ENCODE measurements around the gene SDHA. TPM values are rescaled to one million over a fixed set of nuclear protein-coding genes. Genes with fewer than 3 reads are reported as not detected.
A peak's percentile ranks its signal among the peaks of the same experiment; 100 is the strongest.
"Not testable (repeated sequence)": the region's sequence is repeated elsewhere in the genome, so short reads cannot be mapped to it uniquely, and the experiment has no call there.

SDHA gene
- total and polyA plus RNA-seq, 2 of the 13 experiments (the other 11 are each of a cell fraction or from before 2014, with no cell fraction given) = 185 to 240 TPM

- H4K20me1 ChIP-seq (ENCODE audit: insufficient read depth, low read length); H3K9me3 ChIP-seq (ENCODE audit: low read length); CTCF ChIA-PET (ENCODE audit: low intra/inter-chr PET ratio, low total read pairs); DNase-seq (ENCODE audit: low spot score); ATAC-seq; H2AFZ ChIP-seq (ENCODE audit: low read length); POLR2A ChIA-PET; BruUV-seq (replicated peaks); FAIRE-seq; in situ Hi-C loops (cut with HindIII; ENCODE audit: extremely low pct_ligation_motif_present, low pct_unique_long_range_greater_than_20kb); H3K27me3 ChIP-seq (ENCODE audit: control insufficient read depth in 1 of 2, insufficient read depth in 2 of 2, low read length in 2 of 2); H3K27ac ChIP-seq (ENCODE audit: extremely low read length, insufficient read depth, low read length): not testable (repeated sequence)
- Histone ChIP-seq H3K4me1 (ENCODE audit: insufficient read depth, low read length) (peaks cover 23% of the 10 kb centered on the region), H3K4me3 (replicated peaks in 1 of 3; ENCODE audit: insufficient read depth in 1 of 3, low read depth in 2 of 3, low read length in 3 of 3) (peak overlapping the region; percentile 12 to 97 (median 91); a peak in 4 of 6 replicates), H3K4me2 (ENCODE audit: low read depth, low read length) (peak overlapping the region; percentile 53), H3K36me3 (replicated peaks in 1 of 2; ENCODE audit: control insufficient read depth in 1 of 2, insufficient read depth in 2 of 2, low read length in 2 of 2) (peaks cover 4 to 13% of the 10 kb centered on the region in 2 experiments; a peak in 4 of 5 replicates), H3K9ac (ENCODE audit: insufficient read depth, low read depth, low read length) (peak overlapping the region; percentile 22; the same call in 1 of the 2 replicates), H3K79me2 (ENCODE audit: insufficient read depth, low read length) (peaks cover 31% of the 10 kb centered on the region)
- 74% methylated on average over 8 of the region's 9 CpGs for WGBS (ENCODE audit: low lambda C conversion rate)
- intact Hi-C loops (cut with micrococcal nuclease; ENCODE audit: unreplicated experiment) = loop anchor here (5.0 kb wide), 1 partner anchor 56 kb away; the partner anchor contains the start of genes CCDC127 and SDHA
Observed at GRCh38 chr5:273091-273490, 55.0 kb downstream of the SDHA start.

- H3K9ac ChIP-seq (ENCODE audit: insufficient read depth, low read depth, low read length) = peak overlapping the region; percentile 22; the same call in 1 of the 2 replicates
- DNase-seq (ENCODE audit: low spot score); H3K27ac ChIP-seq (ENCODE audit: extremely low read length, insufficient read depth, low read length); CTCF ChIA-PET (ENCODE audit: low intra/inter-chr PET ratio, low total read pairs); ATAC-seq; BruUV-seq (replicated peaks); H2AFZ ChIP-seq (ENCODE audit: low read length); FAIRE-seq; in situ Hi-C loops (cut with HindIII; ENCODE audit: extremely low pct_ligation_motif_present, low pct_unique_long_range_greater_than_20kb); H4K20me1 ChIP-seq (ENCODE audit: insufficient read depth, low read length); H3K27me3 ChIP-seq (ENCODE audit: control insufficient read depth in 1 of 2, insufficient read depth in 2 of 2, low read length in 2 of 2); H3K9me3 ChIP-seq (ENCODE audit: low read length); POLR2A ChIA-PET: not testable (repeated sequence)
- 90% methylated on average over 7 of the region's 7 CpGs for WGBS (ENCODE audit: low lambda C conversion rate)
- intact Hi-C loops (cut with micrococcal nuclease; ENCODE audit: unreplicated experiment) = loop anchor here (5.0 kb wide), 1 partner anchor 56 kb away; the partner anchor contains the start of genes CCDC127 and SDHA
- peak overlapping the region; percentile 53 for H3K4me2 ChIP-seq (ENCODE audit: low read depth, low read length)
- peak overlapping the region in 2 of 3 experiments; percentile 12 to 91; a peak in 1 of 6 replicates for H3K4me3 ChIP-seq (replicated peaks in 1 of 3; ENCODE audit: insufficient read depth in 1 of 3, low read depth in 2 of 3, low read length in 3 of 3)
- H3K79me2 ChIP-seq (ENCODE audit: insufficient read depth, low read length) = peaks cover 31% of the 10 kb centered on the region
- TF ChIP-seq CEBPB (IDR thresholded peaks at IDR 0.05; ENCODE audit: borderline replicate concordance, low read depth, low read length) = peak; percentile 29; the same call in 1 of the 2 replicates
- peaks cover 4 to 13% of the 10 kb centered on the region in 2 experiments; a peak in 4 of 5 replicates for H3K36me3 ChIP-seq (replicated peaks in 1 of 2; ENCODE audit: control insufficient read depth in 1 of 2, insufficient read depth in 2 of 2, low read length in 2 of 2)
- H3K4me1 ChIP-seq (ENCODE audit: insufficient read depth, low read length) = peaks cover 23% of the 10 kb centered on the region
Observed at GRCh38 chr5:273491-273890, 55.4 kb downstream of the SDHA start.

- H3K4me2 ChIP-seq (ENCODE audit: low read depth, low read length); H4K20me1 ChIP-seq (ENCODE audit: insufficient read depth, low read length); H3K4me3 ChIP-seq (replicated peaks in 1 of 3; ENCODE audit: insufficient read depth in 1 of 3, low read depth in 2 of 3, low read length in 3 of 3); FAIRE-seq; BruUV-seq (replicated peaks); DNase-seq (ENCODE audit: low spot score); ATAC-seq; H3K27ac ChIP-seq (ENCODE audit: extremely low read length, insufficient read depth, low read length); H3K9ac ChIP-seq (ENCODE audit: insufficient read depth, low read depth, low read length); H3K27me3 ChIP-seq (ENCODE audit: control insufficient read depth in 1 of 2, insufficient read depth in 2 of 2, low read length in 2 of 2); H3K9me3 ChIP-seq (ENCODE audit: low read length); in situ Hi-C loops (cut with HindIII; ENCODE audit: extremely low pct_ligation_motif_present, low pct_unique_long_range_greater_than_20kb); H2AFZ ChIP-seq (ENCODE audit: low read length); CTCF ChIA-PET (ENCODE audit: low intra/inter-chr PET ratio, low total read pairs); POLR2A ChIA-PET: not testable (repeated sequence)
- 91% methylated on average over 7 of the region's 7 CpGs for WGBS (ENCODE audit: low lambda C conversion rate)
- H3K79me2 ChIP-seq (ENCODE audit: insufficient read depth, low read length) = peaks cover 36% of the 10 kb centered on the region
- intact Hi-C loops (cut with micrococcal nuclease; ENCODE audit: unreplicated experiment) = loop anchor here (5.0 kb wide), 1 partner anchor 57 kb away; the partner anchor contains the start of genes CCDC127 and SDHA
- H3K36me3 ChIP-seq (replicated peaks in 1 of 2; ENCODE audit: control insufficient read depth in 1 of 2, insufficient read depth in 2 of 2, low read length in 2 of 2) = peaks cover 4 to 13% of the 10 kb centered on the region in 2 experiments; a peak in 4 of 5 replicates
- H3K4me1 ChIP-seq (ENCODE audit: insufficient read depth, low read length) = peaks cover 23% of the 10 kb centered on the region
Observed at GRCh38 chr5:274346-274745, 56.2 kb downstream of the SDHA start.
